Transverse colon (tissue), 3 donors: ENCODE measurements around the gene ALDH3B2.

Source experiments
- EP300 ChIP-seq: sonication (generic); formaldehyde crosslinking; IDR thresholded peaks from one replicate; pipeline ENCODE4 v1.6.1; 2017; ENCODE audit warnings: antibody characterized with exemption, low read depth
- TF ChIP-seq, protein P1 (sequence below), 5 experiments: fragments of 200-600 bp in 3 of 5; fragments of 450-650 bp in 2 of 5; sonication (generic) in 3 of 5; IDR thresholded peaks; 1 replicate in 2 of 5; 2 replicates in 3 of 5; pipeline ENCODE4 v1.5.1; 2016 to 2017; ENCODE audit warnings: antibody characterized with exemption in 5 of 5, inconsistent platforms in 3 of 5, mild to moderate bottlenecking in 2 of 5, moderate library complexity in 1 of 5

GRCh38 chr11:67617243-67617953 lies 57.0 kb downstream of the ALDH3B2 start:
- TF ChIP-seq, protein P1, sequence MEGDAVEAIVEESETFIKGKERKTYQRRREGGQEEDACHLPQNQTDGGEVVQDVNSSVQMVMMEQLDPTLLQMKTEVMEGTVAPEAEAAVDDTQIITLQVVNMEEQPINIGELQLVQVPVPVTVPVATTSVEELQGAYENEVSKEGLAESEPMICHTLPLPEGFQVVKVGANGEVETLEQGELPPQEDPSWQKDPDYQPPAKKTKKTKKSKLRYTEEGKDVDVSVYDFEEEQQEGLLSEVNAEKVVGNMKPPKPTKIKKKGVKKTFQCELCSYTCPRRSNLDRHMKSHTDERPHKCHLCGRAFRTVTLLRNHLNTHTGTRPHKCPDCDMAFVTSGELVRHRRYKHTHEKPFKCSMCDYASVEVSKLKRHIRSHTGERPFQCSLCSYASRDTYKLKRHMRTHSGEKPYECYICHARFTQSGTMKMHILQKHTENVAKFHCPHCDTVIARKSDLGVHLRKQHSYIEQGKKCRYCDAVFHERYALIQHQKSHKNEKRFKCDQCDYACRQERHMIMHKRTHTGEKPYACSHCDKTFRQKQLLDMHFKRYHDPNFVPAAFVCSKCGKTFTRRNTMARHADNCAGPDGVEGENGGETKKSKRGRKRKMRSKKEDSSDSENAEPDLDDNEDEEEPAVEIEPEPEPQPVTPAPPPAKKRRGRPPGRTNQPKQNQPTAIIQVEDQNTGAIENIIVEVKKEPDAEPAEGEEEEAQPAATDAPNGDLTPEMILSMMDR (IDR thresholded peaks at IDR 0.05), result no peak
- TF ChIP-seq EP300, result no peak
